Ishikawa (cell line): ENCODE results near the gene RBM20.

Experiments
- CEBPB ChIP-seq: IDR thresholded peaks from 2 replicates; pipeline ENCODE4 v1.6.1; 2012
- CREB1 ChIP-seq: IDR thresholded peaks from 2 replicates; pipeline ENCODE4 v1.6.1; 2012; ENCODE audit warnings: low read depth
- EP300 ChIP-seq: IDR thresholded peaks from 2 replicates; pipeline ENCODE4 v1.6.1; 2012; ENCODE audit warnings: borderline replicate concordance
- FOXM1 ChIP-seq: IDR thresholded peaks from 2 replicates; pipeline ENCODE4 v1.6.1; 2012; ENCODE audit warnings: low read depth, borderline replicate concordance
- MAX ChIP-seq: IDR thresholded peaks from 2 replicates; pipeline ENCODE4 v1.6.1; 2012
- RAD21 ChIP-seq: IDR thresholded peaks from 2 replicates; pipeline ENCODE4 v1.6.1; 2012; ENCODE audit warnings: low read depth
- TAF1 ChIP-seq: IDR thresholded peaks from 2 replicates; pipeline ENCODE4 v1.6.1; 2012; ENCODE audit warnings: low read depth, mild to moderate bottlenecking
- USF1 ChIP-seq: IDR thresholded peaks from 2 replicates; pipeline ENCODE4 v1.6.1; 2012
- YY1 ChIP-seq: IDR thresholded peaks from 2 replicates; pipeline ENCODE4 v1.6.1; 2012; ENCODE audit warnings: low read depth
- ZBTB7A ChIP-seq: IDR thresholded peaks from 2 replicates; pipeline ENCODE4 v1.6.1; 2012; ENCODE audit warnings: low read depth

- no peak for TF ChIP-seq FOXM1
- no peak for TF ChIP-seq EP300
- no peak for TF ChIP-seq TAF1
- TF ChIP-seq CEBPB, result no peak
- TF ChIP-seq CREB1, result no peak
- no peak for TF ChIP-seq RAD21
- TF ChIP-seq ZBTB7A, result no peak
- no peak for TF ChIP-seq USF1
- no peak for TF ChIP-seq MAX
- no peak for TF ChIP-seq YY1
Observed at GRCh38 chr10:110754375-110755105, 110.4 kb downstream of the RBM20 start.
